ENCODE results near the gene DNAAF6. TPM values are rescaled to one million over a fixed set of nuclear protein-coding genes. Genes with fewer than 3 reads are reported as not detected.

The DNAAF6 gene
- total and polyA plus RNA-seq, 2 donors (not counting 3 experiments of a cell fraction or from before 2014, with no cell fraction given) = not detected

GRCh38 chrX:107273795-107274194 is 67.4 kb downstream of the DNAAF6 start:
- FAIRE-seq = no peak
- no peak overlapping the region for H3K4me3 ChIP-seq (replicated peaks in 1 of 3; ENCODE audit: insufficient read depth in 1 of 3, low read depth in 1 of 3, low read length in 3 of 3)
- dilution Hi-C loops (cut with MboI; ENCODE audit: extremely low pct_ligation_motif_present, low sequenced_read_pairs) (no loop called here), intact Hi-C loops (cut with micrococcal nuclease) (no loop called here)
- ChIA-PET CTCF (interaction anchor here (0.9 kb wide), 1 partner anchor 319 kb away, joined by 3 read pairs; no protein-coding TSS in a partner anchor), POLR2A (no interaction called here)
- H3K9me1 ChIP-seq (replicated peaks; ENCODE audit: control insufficient read depth, extremely low read depth, insufficient read depth, low read length) = no peaks in the 10 kb centered on the region
- no peak overlapping the region for H3K27ac ChIP-seq (ENCODE audit: insufficient read depth, low read depth, low read length)
- no peak overlapping the region for H3K4me2 ChIP-seq (ENCODE audit: insufficient read depth, low read length)
- no peaks in the 10 kb centered on the region for H3K36me3 ChIP-seq (ENCODE audit: control insufficient read depth in 2 of 2, extremely low read depth in 1 of 2, insufficient read depth in 2 of 2, low read length in 2 of 2)
- no peaks in the 10 kb centered on the region for H3K9me3 ChIP-seq (replicated peaks; ENCODE audit: control insufficient read depth, insufficient read depth, low read length)
- H2AFZ ChIP-seq (ENCODE audit: low read depth, low read length) = no peak overlapping the region
- no peaks in the 10 kb centered on the region for H3K4me1 ChIP-seq (ENCODE audit: control insufficient read depth, extremely low read depth, insufficient read depth, low read length)
- H3K79me2 ChIP-seq (ENCODE audit: control insufficient read depth, insufficient read depth, low read length) = no peaks in the 10 kb centered on the region
- no TSS peak for BruUV-seq (replicated peaks)
- no peak overlapping the region for H3K9ac ChIP-seq (replicated peaks; ENCODE audit: extremely low read depth, insufficient read depth, low read length)
- no peaks in the 10 kb centered on the region for H4K20me1 ChIP-seq (replicated peaks; ENCODE audit: control insufficient read depth, extremely low read depth, insufficient read depth, low read length)
- DNase-seq (ENCODE audit: low read depth, low spot score) = no peak
- no peak for TF ChIP-seq POLR2A (IDR thresholded peaks at IDR 0.05; ENCODE audit: low read depth, low read length)
- TF ChIP-seq GATA2 (IDR thresholded peaks at IDR 0.05; ENCODE audit: insufficient read depth, insufficient read length, low read depth, low read length) = no peak
- TF ChIP-seq, protein P1, sequence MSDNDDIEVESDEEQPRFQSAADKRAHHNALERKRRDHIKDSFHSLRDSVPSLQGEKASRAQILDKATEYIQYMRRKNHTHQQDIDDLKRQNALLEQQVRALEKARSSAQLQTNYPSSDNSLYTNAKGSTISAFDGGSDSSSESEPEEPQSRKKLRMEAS (IDR thresholded peaks at IDR 0.05; ENCODE audit: insufficient read depth, insufficient read length) = no peak
- TF ChIP-seq, protein P2, sequence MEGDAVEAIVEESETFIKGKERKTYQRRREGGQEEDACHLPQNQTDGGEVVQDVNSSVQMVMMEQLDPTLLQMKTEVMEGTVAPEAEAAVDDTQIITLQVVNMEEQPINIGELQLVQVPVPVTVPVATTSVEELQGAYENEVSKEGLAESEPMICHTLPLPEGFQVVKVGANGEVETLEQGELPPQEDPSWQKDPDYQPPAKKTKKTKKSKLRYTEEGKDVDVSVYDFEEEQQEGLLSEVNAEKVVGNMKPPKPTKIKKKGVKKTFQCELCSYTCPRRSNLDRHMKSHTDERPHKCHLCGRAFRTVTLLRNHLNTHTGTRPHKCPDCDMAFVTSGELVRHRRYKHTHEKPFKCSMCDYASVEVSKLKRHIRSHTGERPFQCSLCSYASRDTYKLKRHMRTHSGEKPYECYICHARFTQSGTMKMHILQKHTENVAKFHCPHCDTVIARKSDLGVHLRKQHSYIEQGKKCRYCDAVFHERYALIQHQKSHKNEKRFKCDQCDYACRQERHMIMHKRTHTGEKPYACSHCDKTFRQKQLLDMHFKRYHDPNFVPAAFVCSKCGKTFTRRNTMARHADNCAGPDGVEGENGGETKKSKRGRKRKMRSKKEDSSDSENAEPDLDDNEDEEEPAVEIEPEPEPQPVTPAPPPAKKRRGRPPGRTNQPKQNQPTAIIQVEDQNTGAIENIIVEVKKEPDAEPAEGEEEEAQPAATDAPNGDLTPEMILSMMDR (IDR thresholded peaks at IDR 0.05; ENCODE audit: extremely low read depth in 1 of 2, insufficient read depth in 1 of 2, low read depth in 1 of 2, low read length in 2 of 2) = no peak
- no peak for TF ChIP-seq JUN (IDR thresholded peaks at IDR 0.05; ENCODE audit: borderline replicate concordance, insufficient read depth, insufficient read length, low read depth)
- H3K27me3 ChIP-seq (ENCODE audit: control insufficient read depth in 2 of 2, insufficient read depth in 2 of 2, low read length in 2 of 2) = no peaks in the 10 kb centered on the region

DNA sequence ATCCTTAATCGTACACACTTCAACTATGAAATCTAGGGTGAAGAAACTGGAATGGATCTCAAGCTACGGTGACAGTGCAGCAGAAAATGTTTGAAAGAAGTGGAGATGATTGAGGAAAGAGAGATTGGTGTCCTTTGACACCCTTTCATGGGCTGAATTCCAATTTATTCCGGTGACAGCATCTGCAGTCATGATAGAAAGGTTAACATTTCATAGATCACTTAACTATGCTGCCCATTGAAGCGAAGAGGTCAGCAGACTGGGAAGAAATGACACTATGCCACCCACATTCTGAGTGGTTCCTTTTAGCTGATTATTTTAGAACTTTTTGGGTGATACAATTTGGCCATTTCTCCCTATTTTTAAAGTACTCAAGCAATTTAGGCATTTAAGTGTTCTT is 82.3 kb downstream of the DNAAF6 start:
- Histone ChIP-seq H3K36me3 (ENCODE audit: control insufficient read depth in 2 of 2, extremely low read depth in 1 of 2, insufficient read depth in 2 of 2, low read length in 2 of 2) (no peaks in the 10 kb centered on the region), H4K20me1 (replicated peaks; ENCODE audit: control insufficient read depth, extremely low read depth, insufficient read depth, low read length) (no peaks in the 10 kb centered on the region), H3K9ac (replicated peaks; ENCODE audit: extremely low read depth, insufficient read depth, low read length) (no peak overlapping the region), H3K4me1 (ENCODE audit: control insufficient read depth, extremely low read depth, insufficient read depth, low read length) (no peaks in the 10 kb centered on the region), H3K9me1 (replicated peaks; ENCODE audit: control insufficient read depth, extremely low read depth, insufficient read depth, low read length) (no peaks in the 10 kb centered on the region), H3K79me2 (ENCODE audit: control insufficient read depth, insufficient read depth, low read length) (no peaks in the 10 kb centered on the region), H3K4me3 (replicated peaks in 1 of 3; ENCODE audit: insufficient read depth in 1 of 3, low read depth in 1 of 3, low read length in 3 of 3) (no peak overlapping the region), H3K27ac (ENCODE audit: insufficient read depth, low read depth, low read length) (no peak overlapping the region), H3K27me3 (ENCODE audit: control insufficient read depth in 2 of 2, insufficient read depth in 2 of 2, low read length in 2 of 2) (no peaks in the 10 kb centered on the region), H2AFZ (ENCODE audit: low read depth, low read length) (no peak overlapping the region), H3K4me2 (ENCODE audit: insufficient read depth, low read length) (no peak overlapping the region), H3K9me3 (replicated peaks; ENCODE audit: control insufficient read depth, insufficient read depth, low read length) (no peaks in the 10 kb centered on the region)
- intact Hi-C loops (cut with micrococcal nuclease) = no loop called here
- ChIA-PET CTCF (no interaction called here), POLR2A (no interaction called here)
- dilution Hi-C loops (cut with MboI; ENCODE audit: extremely low pct_ligation_motif_present, low sequenced_read_pairs) = no loop called here
- no TSS peak for BruUV-seq (replicated peaks)
- TF ChIP-seq GATA2 (IDR thresholded peaks at IDR 0.05; ENCODE audit: insufficient read depth, insufficient read length, low read depth, low read length) (no peak), FOS (IDR thresholded peaks at IDR 0.05; ENCODE audit: borderline replicate concordance, insufficient read depth, low read length) (no peak), POLR2A (IDR thresholded peaks at IDR 0.05; ENCODE audit: low read depth, low read length) (no peak), MYC (IDR thresholded peaks at IDR 0.05; ENCODE audit: low read depth, low read length) (no peak), POLR2AphosphoS5 (IDR thresholded peaks at IDR 0.05; ENCODE audit: insufficient read depth, low read depth, low read length) (no peak), EZH2 (IDR thresholded peaks at IDR 0.05; ENCODE audit: borderline replicate concordance, low read depth, low read length, severe bottlenecking) (no peak), JUN (IDR thresholded peaks at IDR 0.05; ENCODE audit: borderline replicate concordance, insufficient read depth, insufficient read length, low read depth) (no peak)
- TF ChIP-seq, protein P2 (IDR thresholded peaks at IDR 0.05; ENCODE audit: extremely low read depth in 1 of 2, insufficient read depth in 1 of 2, low read depth in 1 of 2, low read length in 2 of 2) = no peak
- TF ChIP-seq, protein P1 (IDR thresholded peaks at IDR 0.05; ENCODE audit: insufficient read depth, insufficient read length) = no peak
- DNase-seq (ENCODE audit: low read depth, low spot score) (no peak), FAIRE-seq (no peak)

Measured in endothelial cell of umbilical vein (primary cell).